Sigmoid colon (tissue), 7 donors: ENCODE results near the gene GTPBP4. TPM values are rescaled to one million over a fixed set of nuclear protein-coding genes. Genes with fewer than 3 reads are reported as not detected.
A peak's percentile ranks its signal among the peaks of the same experiment; 100 is the strongest.

Experiments used
- DNase-seq: peaks from one replicate; pipeline ENCODE4 v3.0.0-alpha.2; 2019
- H3K27ac ChIP-seq, 4 donors: fragments of 200-600 bp; sonication (generic); one replicate each; pipeline ENCODE4 v1.5.1; 2016 to 2019; ENCODE audit warnings: mild to moderate bottlenecking in 1 of 4
- H3K27me3 ChIP-seq, 3 donors: fragments of 200-600 bp; sonication (generic); one replicate each; pipeline ENCODE4 v1.5.1; 2019; ENCODE audit warnings: mild to moderate bottlenecking in 1 of 3
- H3K36me3 ChIP-seq, 4 donors: fragments of 200-600 bp; sonication (generic); one replicate each; pipeline ENCODE4 v1.5.1; 2016 to 2019
- H3K4me1 ChIP-seq, 4 donors: fragments of 200-600 bp; sonication (generic); one replicate each; pipeline ENCODE4 v1.5.1; 2017 to 2019
- H3K4me3 ChIP-seq, 4 donors: fragments of 200-600 bp; sonication (generic); one replicate each; pipeline ENCODE4 v1.5.1; 2017 to 2019; ENCODE audit warnings: mild to moderate bottlenecking in 2 of 4, moderate library complexity in 1 of 4
- H3K9me3 ChIP-seq, 4 donors: fragments of 200-600 bp in 3 of 4; sonication (generic) in 3 of 4; one replicate each; pipeline versions ENCODE4 v1.5.1 to v1.6.1; 2013 to 2019
- EP300 ChIP-seq, 4 donors: sonication (generic); formaldehyde crosslinking; IDR thresholded peaks; one replicate each; pipeline ENCODE4 v1.6.1; 2017; ENCODE audit warnings: antibody characterized with exemption in 4 of 4
- POLR2A ChIP-seq, 2 donors: fragments of 450-650 bp; IDR thresholded peaks; one replicate each; pipeline ENCODE4 v1.6.1; 2016; ENCODE audit warnings: antibody characterized with exemption in 2 of 2, mild to moderate bottlenecking in 2 of 2, moderate library complexity in 2 of 2
- POLR2AphosphoS5 ChIP-seq, 4 donors: sonication (generic); formaldehyde crosslinking; IDR thresholded peaks; one replicate each; pipeline ENCODE4 v1.6.1; 2017; ENCODE audit warnings: antibody characterized with exemption in 4 of 4
- WGBS, 2 donors: extraction: QIAGEN DNeasy Blood & Tissue Kit; methylation state at CpG; one replicate each; pipeline ENCODE4 v1.1.7; 2013; 5-methylcytosine and 5-hydroxymethylcytosine counted together
- intact Hi-C: fragments of 100-400 bp; cut with DNase I; formaldehyde crosslinking; loops from one replicate; pipeline ENCODE4 v1.15.1; 2023
- polyA plus RNA-seq, 3 donors: library from polyadenylated mRNA; stranded (reverse); fragments of 200-250 nt; gene quantifications; one replicate each; pipeline ENCODE4 v1.2.3, GENCODE V29; 2013
- total RNA-seq, 4 donors: library from RNA; depleted of rRNA; stranded (reverse); fragments of >200 nt; gene quantifications; one replicate each; pipeline ENCODE4 v1.1.0, GENCODE V29; 2016
- TF ChIP-seq, protein P1 (sequence below), 4 experiments: fragments of 450-650 bp in 3 of 4; fragments of 200-600 bp in 1 of 4; IDR thresholded peaks; one replicate each; pipeline ENCODE4 v1.5.1; 2016 to 2019; ENCODE audit warnings: antibody characterized with exemption in 4 of 4, mild to moderate bottlenecking in 3 of 4, moderate library complexity in 2 of 4
- donor health status: healthy with polysubstance abuse.
- donor health status: Bipolar disorder and iron deficiency.
- donor health status: healthy.

GTPBP4 gene
- total and polyA plus RNA-seq, 7 donors = 8.1 to 38.7 (median 16.8) TPM

DNA sequence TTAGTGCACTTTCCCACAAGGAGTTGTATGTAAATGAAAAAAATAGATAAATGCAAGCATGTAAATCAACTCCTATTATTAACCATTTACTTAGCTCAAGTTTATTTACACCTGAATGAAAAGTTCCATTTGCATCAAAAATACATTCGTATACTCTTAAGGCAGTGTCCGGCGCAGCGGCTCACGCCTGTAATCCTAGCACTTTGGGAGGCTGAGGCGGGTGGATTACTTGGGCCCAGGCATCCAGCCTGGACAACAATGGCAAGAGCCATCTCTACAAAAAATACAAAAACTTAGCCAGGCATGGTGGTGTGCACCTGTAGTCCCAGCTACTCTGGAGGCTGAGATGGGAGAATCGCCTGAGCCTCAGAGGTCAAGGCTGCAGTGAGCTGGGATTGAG is 41.6 kb downstream of the GTPBP4 start:
- Histone ChIP-seq H3K36me3 (no peaks in the 10 kb centered on the region), H3K4me1 (no peaks in the 10 kb centered on the region), H3K9me3 (no peaks in the 10 kb centered on the region), H3K4me3 (no peak overlapping the region), H3K27ac (no peak overlapping the region), H3K27me3 (no peaks in the 10 kb centered on the region)
- intact Hi-C loops = no loop called here
- 96 to 97% methylated on average over 7 of the region's 7 CpGs for WGBS, 2 donors
- DNase-seq = no peak
- TF ChIP-seq POLR2A (IDR thresholded peaks at IDR 0.05) (no peak), EP300 (IDR thresholded peaks at IDR 0.05) (no peak), POLR2AphosphoS5 (IDR thresholded peaks at IDR 0.05) (no peak)
- TF ChIP-seq, protein P1, sequence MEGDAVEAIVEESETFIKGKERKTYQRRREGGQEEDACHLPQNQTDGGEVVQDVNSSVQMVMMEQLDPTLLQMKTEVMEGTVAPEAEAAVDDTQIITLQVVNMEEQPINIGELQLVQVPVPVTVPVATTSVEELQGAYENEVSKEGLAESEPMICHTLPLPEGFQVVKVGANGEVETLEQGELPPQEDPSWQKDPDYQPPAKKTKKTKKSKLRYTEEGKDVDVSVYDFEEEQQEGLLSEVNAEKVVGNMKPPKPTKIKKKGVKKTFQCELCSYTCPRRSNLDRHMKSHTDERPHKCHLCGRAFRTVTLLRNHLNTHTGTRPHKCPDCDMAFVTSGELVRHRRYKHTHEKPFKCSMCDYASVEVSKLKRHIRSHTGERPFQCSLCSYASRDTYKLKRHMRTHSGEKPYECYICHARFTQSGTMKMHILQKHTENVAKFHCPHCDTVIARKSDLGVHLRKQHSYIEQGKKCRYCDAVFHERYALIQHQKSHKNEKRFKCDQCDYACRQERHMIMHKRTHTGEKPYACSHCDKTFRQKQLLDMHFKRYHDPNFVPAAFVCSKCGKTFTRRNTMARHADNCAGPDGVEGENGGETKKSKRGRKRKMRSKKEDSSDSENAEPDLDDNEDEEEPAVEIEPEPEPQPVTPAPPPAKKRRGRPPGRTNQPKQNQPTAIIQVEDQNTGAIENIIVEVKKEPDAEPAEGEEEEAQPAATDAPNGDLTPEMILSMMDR (IDR thresholded peaks at IDR 0.05) = no peak

DNA sequence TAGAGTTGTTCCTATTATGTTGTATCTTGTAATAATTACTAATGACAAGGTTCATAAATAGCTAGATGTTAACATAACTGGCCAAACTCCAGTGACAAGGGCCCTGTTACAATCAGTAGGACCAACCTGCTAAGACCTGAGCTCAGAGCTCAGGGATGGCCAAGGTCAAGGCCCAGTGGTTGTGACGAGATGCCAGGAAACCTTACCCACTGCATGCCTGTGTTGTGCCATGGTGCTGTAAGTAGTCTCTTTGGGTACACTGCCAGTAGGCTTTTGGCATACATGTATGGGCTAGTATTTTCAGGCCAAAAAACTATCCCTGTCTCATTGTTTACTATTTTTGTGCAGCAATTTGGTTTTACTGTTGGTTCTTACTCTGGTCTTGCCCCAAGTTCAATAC is 45.4 kb downstream of the GTPBP4 start:
- Histone ChIP-seq H3K27ac (no peak overlapping the region), H3K36me3 (peaks cover 0 to 13% (median 0%) of the 10 kb centered on the region in 4 donors), H3K4me1 (no peaks in the 10 kb centered on the region), H3K9me3 (no peaks in the 10 kb centered on the region), H3K27me3 (no peaks in the 10 kb centered on the region), H3K4me3 (no peak overlapping the region)
- intact Hi-C loops = no loop called here
- no peak for DNase-seq
- TF ChIP-seq EP300 (IDR thresholded peaks at IDR 0.05) (no peak), POLR2A (IDR thresholded peaks at IDR 0.05) (no peak), POLR2AphosphoS5 (IDR thresholded peaks at IDR 0.05) (no peak)
- TF ChIP-seq, protein P1 (IDR thresholded peaks at IDR 0.05) = no peak
- 92 to 94% methylated on average over 1 of the region's 1 CpG for WGBS, 2 donors

DNA sequence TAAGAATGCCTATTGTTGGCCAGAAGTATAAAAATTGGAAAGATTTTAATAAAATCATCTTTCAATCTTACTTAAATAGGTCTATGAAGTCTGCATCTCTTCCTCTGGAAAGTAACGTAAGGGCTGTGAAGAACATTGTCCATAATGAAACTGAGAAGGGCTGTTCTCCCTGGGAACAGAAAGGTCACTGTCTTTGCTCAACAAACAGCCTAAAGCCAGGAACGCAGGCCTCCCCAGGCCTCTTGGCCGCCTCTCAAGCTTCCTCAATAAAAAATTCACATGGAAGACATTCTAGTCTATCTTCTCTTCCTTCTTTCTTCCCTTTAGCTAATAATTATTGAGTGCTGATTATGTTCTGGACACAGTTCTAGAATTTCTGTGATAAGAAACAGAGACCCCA is 46.5 kb downstream of the GTPBP4 start:
- intact Hi-C loops = no loop called here
- 84 to 91% methylated on average over 3 of the region's 3 CpGs for WGBS, 2 donors
- DNase-seq = no peak
- Histone ChIP-seq H3K27me3 (no peaks in the 10 kb centered on the region), H3K27ac (peak overlapping the region in 2 of 4 donors; percentile 42 to 55), H3K36me3 (peaks cover 0 to 20% (median 0%) of the 10 kb centered on the region in 4 donors), H3K4me3 (no peak overlapping the region), H3K9me3 (no peaks in the 10 kb centered on the region), H3K4me1 (no peaks in the 10 kb centered on the region)
- TF ChIP-seq POLR2A (IDR thresholded peaks at IDR 0.05) = no peak
- no peak for TF ChIP-seq EP300 (IDR thresholded peaks at IDR 0.05)
- TF ChIP-seq, protein P1 (IDR thresholded peaks at IDR 0.05) = no peak

DNA sequence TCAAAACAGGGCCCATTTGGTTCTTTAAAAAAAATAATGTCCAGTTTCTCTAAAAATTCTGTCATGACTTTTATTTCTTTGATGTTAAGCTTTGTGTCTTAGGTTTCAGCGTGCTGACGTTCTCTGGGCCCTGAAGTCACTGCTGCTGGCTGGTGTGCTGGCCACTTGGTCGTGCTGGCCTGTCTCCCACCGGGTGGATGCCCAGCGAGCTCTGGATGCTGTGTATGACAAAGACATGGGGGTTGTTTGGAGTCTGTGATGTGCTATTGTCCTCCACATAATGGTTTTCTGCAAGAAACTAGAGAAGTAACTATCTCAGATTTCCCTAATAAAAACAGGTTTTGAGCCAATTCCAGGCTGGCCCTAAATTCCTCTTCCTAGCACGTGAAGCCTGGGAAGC is 47.0 kb downstream of the GTPBP4 start:
- Histone ChIP-seq H3K4me3 (no peak overlapping the region), H3K27ac (peak overlapping the region in 2 of 4 donors; percentile 42 to 55), H3K4me1 (no peaks in the 10 kb centered on the region), H3K9me3 (no peaks in the 10 kb centered on the region), H3K27me3 (no peaks in the 10 kb centered on the region), H3K36me3 (peaks cover 0 to 25% (median 0%) of the 10 kb centered on the region in 4 donors)
- no peak for DNase-seq
- no peak for TF ChIP-seq EP300 (IDR thresholded peaks at IDR 0.05)
- no peak for TF ChIP-seq POLR2AphosphoS5 (IDR thresholded peaks at IDR 0.05)
- TF ChIP-seq, protein P1 (IDR thresholded peaks at IDR 0.05) = no peak
- no peak for TF ChIP-seq POLR2A (IDR thresholded peaks at IDR 0.05)
- WGBS, 2 donors = 89 to 92% methylated on average over 6 of the region's 6 CpGs
- intact Hi-C loops = no loop called here

DNA sequence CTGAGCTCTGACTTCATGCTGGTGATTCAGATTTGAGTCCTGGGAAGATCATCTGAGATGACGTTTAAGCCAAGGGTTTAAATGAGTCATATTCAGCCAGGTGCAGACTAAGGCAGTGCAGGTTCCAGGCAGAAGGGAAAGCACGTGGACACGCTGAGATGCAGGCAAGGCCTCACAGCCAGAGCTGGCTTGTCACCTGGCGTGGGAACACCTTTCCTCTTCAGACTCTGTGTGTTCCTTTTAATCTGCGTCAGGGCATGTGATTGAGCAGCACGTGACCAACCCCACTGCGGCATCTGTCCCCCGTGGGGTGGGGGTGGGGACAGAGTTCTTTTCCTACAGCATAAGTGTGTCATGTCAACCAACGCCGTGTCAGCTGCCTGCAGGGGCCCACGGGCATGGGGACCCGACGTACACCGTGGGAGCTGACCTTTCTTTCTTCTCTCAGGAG is 48.1 kb downstream of the GTPBP4 start:
- DNase-seq = no peak
- Histone ChIP-seq H3K36me3 (peaks cover 0 to 36% (median under 1%) of the 10 kb centered on the region in 4 donors), H3K27ac (no peak overlapping the region), H3K4me3 (no peak overlapping the region), H3K9me3 (no peaks in the 10 kb centered on the region), H3K27me3 (no peaks in the 10 kb centered on the region), H3K4me1 (no peaks in the 10 kb centered on the region)
- 78 to 81% methylated on average over 14 of the region's 14 CpGs for WGBS, 2 donors
- intact Hi-C loops = no loop called here
- TF ChIP-seq EP300 (IDR thresholded peaks at IDR 0.05) (no peak), POLR2A (IDR thresholded peaks at IDR 0.05) (no peak), POLR2AphosphoS5 (IDR thresholded peaks at IDR 0.05) (no peak)
- TF ChIP-seq, protein P1 (IDR thresholded peaks at IDR 0.05) = no peak
